ENCODE measurements around the gene PCBP3.

The PCBP3 gene

GRCh38 chr21:45724994-45725843, 81.7 kb downstream of the PCBP3 start:
- DNase-seq (ENCODE audit: low spot score), result no peak

DNA sequence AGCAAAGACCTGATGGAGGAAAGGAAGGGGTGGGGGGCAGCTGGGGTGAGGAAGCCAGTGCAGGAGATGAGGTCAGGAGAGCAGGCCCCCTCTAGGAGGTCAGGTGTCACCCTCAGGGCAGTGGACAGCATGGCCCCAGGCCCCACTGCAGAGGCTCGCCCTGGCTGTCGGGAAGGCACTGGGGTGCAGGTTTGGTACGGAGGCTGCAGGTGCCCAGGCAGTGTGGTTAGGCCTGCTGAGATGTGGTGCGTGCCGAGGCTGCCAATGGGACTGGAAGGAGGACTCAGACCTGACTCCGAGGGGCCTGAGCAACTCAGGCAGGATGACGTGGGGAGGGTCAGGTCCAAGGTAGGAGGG, 82.3 kb downstream of the PCBP3 start:
- DNase-seq (ENCODE audit: low spot score), result no peak

DNA sequence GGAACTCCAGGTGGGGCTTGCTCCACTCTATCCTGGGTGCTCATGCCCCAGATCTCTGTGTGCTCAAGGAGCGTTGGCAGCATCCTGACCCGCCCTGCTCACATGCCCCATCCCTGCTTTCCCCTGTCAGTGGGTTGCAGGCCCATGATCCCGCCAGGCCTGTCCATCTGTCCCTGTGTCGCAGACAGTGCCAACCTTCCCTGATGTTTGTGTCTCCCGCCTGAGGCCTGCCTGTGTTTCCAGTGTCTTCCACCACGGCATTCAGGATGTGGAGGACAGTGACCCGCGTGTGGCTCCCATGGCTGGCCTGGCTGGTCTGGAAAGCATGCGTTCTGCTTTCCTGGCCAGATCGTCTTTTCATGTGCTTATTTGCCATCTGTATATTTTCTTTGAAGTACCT, 82.9 kb downstream of the PCBP3 start:
- no peak for DNase-seq (ENCODE audit: low spot score)

- no peak for DNase-seq (ENCODE audit: low spot score)
Measured at GRCh38 chr21:45727390-45727789, 83.9 kb downstream of the PCBP3 start.

DNA sequence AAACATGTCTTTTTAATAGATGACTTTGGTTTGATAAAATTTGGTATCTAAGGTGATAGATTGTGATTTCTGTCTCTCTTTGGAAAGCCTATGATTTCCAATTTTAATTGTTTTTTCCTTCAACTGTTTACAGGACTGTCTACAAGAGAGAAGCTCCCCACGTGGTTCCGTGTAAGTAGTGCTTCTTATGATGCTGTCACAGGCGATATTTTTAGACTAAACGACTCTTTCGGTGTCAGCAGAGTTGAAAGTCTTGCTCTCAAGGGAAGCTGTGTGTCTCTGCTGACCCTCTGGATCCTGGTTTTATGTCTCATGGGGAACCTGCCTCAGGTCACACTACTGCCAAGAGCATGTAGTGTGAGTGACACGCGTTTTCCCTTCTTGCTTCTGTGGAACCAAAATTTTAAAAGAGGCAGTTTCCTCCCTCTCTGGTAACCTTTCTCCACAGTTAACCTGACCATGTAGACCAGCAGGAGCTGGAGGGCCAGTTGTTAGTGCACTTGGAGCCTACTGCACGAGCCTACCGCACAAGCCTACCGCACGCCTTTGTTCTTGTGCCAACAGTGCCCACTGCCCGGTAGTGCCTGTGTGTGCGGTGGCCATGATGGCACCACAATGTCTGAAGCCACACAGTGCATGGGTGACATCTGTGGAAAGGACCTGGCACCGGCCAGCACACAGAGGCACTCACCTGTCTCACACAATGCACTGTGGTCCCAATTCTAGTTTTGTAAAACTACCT, 91.9 kb downstream of the PCBP3 start:
- DNase-seq (ENCODE audit: low spot score), result no peak

DNA sequence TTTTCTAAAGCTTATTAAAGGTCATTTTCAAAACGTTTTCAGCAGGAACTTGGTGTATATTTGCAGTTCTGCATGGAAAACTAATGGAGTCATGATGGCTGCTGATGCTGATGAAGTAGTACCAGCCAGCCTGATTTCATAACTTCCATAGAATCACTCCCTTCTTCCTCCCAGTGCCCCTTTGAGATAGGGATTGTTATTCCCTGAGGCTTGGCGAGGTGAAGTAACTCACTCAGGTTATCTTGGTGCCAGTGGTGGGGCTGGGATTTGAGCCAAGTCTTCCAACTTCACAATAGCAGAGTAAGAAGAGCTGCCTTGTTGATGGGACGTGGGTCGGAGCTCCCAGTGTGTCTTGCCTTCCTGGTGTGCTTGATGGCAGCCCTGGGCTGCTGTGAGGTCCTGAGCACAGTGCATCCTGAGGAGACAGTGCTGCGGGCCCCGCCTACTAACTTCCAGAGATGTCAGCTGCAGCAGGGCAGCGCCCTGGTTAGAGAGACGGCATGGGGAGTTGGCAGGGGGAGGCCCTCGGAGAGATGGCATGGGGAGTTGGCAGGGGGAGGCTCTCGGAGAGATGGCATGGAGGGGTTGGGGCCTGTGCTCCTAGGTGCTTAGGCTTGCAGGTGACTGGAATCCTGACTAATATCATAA, 92.6 kb downstream of the PCBP3 start:
- no peak for DNase-seq (ENCODE audit: low spot score)

GRCh38 chr21:45736690-45737484, 93.4 kb downstream of the PCBP3 start:
- no peak for DNase-seq (ENCODE audit: low spot score)

DNA sequence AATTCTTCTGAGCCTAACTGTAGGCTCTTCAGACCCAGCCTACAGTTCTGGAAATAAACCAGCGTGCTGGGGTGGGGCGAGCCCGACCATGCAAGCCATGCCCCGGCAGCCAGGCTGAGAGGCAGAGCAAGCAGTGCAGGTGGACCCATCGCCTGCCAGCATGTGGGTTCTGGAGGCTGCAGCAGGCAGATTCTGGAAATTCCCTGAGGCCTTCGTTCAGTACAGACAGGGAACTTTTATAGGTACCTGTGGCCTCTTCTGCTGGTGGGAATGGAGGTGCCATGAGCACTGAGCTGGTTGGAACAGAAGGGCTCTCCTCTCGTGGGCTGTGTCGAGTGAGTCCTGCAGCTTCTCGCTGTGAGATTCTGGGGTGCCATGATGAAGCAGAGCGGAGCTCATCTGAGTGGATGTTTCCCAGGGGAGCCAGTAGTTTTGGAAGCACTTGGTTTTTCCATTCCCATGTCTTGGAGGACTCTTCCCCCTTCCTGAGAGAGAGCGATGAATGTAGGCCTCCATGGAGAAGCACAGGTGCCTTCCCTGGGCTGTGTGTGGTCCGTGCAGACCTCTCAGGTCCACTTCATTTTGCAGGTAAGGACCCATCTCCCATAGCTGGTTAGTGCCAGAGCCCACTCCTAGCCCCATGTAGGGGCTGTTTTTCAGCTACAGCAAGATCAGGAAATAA, 94.1 kb downstream of the PCBP3 start:
- DNase-seq (ENCODE audit: low spot score), result no peak

- no peak for DNase-seq (ENCODE audit: low spot score)
Measured at GRCh38 chr21:45739218-45740087, 95.9 kb downstream of the PCBP3 start.

- no peak for DNase-seq (ENCODE audit: low spot score)
Measured at GRCh38 chr21:45740088-45740440, 96.5 kb downstream of the PCBP3 start.

GRCh38 chr21:45740491-45741357, 97.2 kb downstream of the PCBP3 start:
- no peak for DNase-seq (ENCODE audit: low spot score)

- DNase-seq (ENCODE audit: low spot score), result no peak
Measured at GRCh38 chr21:45741691-45742090, 98.2 kb downstream of the PCBP3 start.

GRCh38 chr21:45742247-45742646, 98.7 kb downstream of the PCBP3 start:
- DNase-seq (ENCODE audit: low spot score), result no peak

DNA sequence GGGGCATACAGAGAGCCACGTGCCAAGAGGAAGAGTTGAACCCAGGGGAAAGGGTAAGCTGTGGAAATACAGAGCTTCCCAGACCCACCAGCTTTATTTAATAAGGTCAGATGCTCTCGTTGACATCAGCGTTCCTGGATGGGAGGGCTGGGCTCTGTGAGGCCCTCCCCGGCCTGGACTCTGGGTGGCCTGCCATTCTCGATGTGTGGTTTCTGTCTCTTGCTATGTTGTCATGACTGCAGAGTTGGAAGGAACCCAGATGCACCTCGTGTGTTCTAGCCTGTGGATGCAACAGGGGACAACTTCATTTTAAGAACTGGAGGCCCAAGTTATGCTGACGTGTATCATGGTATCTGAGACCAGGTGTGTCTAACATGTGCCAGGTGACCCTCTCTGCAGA, 101.7 kb downstream of the PCBP3 start:
- DNase-seq (ENCODE audit: low spot score), result no peak

GRCh38 chr21:45747233-45747766, 103.8 kb downstream of the PCBP3 start:
- no peak for DNase-seq (ENCODE audit: low spot score)

- no peak for DNase-seq (ENCODE audit: low spot score)
Measured at GRCh38 chr21:45747802-45748445, 104.4 kb downstream of the PCBP3 start.

DNA sequence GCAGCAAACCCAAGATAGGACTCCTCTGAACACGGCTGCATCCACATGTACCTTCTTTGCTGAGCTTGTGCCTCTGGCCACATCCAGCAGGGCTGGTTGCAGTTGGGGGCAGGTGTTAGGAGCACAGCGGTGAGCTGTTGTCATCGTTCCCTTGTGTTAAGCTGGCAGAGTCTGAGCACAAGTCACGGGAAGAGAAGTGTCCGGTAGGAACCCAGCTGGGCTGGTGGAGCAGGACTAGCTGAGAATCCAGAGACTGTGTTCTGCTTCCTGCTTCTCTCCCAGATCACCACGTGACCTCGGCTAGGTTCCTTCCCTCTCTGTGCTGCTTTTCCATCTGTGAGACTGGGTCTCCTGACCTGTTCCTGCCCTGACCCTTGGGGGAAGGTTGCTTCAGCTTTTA, 105.1 kb downstream of the PCBP3 start:
- DNase-seq (ENCODE audit: low spot score), result no peak

DNA sequence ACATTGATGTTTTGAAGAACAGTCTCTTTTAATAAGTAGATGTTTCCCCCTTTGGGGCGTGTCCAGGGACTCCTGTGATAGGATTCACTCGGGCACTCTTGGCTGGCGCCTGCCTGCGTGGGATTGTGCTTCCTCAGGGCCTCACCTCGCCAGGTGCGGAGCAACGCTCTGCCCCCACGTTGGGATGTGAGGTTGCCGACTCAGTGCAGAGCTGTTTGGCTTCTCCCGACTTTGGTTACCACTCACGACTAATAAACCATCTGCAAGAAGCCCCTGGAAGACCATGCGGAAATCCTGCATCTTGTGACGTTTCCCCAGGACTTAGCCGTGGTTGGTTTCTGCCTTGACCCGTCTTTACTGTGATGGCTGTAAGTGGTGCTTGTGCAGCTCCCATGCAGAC, 106.4 kb downstream of the PCBP3 start:
- DNase-seq (ENCODE audit: low spot score), result no peak

- DNase-seq (ENCODE audit: low spot score), result no peak
Measured at GRCh38 chr21:45750936-45751335, 107.4 kb downstream of the PCBP3 start.
